ENCODE measurements around the gene HOXB8.

Gene HOXB8

GRCh38 chr17:48601539-48602425, 13.3 kb downstream of the HOXB8 start:
- Histone ChIP-seq H3K27me3 (ENCODE audit: control insufficient read depth, insufficient read depth, low read length) (peaks cover 100% of the 10 kb centered on the region), H3K4me3 (ENCODE audit: low read depth, low read length) (peak overlapping the region; percentile 26), H3K9ac (ENCODE audit: low read depth, low read length) (no peak overlapping the region), H3K36me3 (ENCODE audit: control insufficient read depth, insufficient read depth, low read length) (no peaks in the 10 kb centered on the region), H3K4me1 (ENCODE audit: control insufficient read depth, insufficient read depth, low read length) (no peaks in the 10 kb centered on the region), H3K9me3 (ENCODE audit: control insufficient read depth, insufficient read depth, low read length) (no peaks in the 10 kb centered on the region)

GRCh38 chr17:48601207-48601538, 13.9 kb downstream of the HOXB8 start:
- no peak overlapping the region for H3K9ac ChIP-seq (ENCODE audit: low read depth, low read length)
- peaks cover 100% of the 10 kb centered on the region for H3K27me3 ChIP-seq (ENCODE audit: control insufficient read depth, insufficient read depth, low read length)
- H3K4me3 ChIP-seq (ENCODE audit: low read depth, low read length), result no peak overlapping the region

GRCh38 chr17:48600244-48601098, 14.6 kb downstream of the HOXB8 start:
- Histone ChIP-seq H3K4me3 (ENCODE audit: low read depth, low read length) (peak overlapping the region; percentile 20), H3K4me1 (ENCODE audit: control insufficient read depth, insufficient read depth, low read length) (no peaks in the 10 kb centered on the region), H3K36me3 (ENCODE audit: control insufficient read depth, insufficient read depth, low read length) (no peaks in the 10 kb centered on the region), H3K9me3 (ENCODE audit: control insufficient read depth, insufficient read depth, low read length) (no peaks in the 10 kb centered on the region), H3K27me3 (ENCODE audit: control insufficient read depth, insufficient read depth, low read length) (peaks cover 100% of the 10 kb centered on the region), H3K9ac (ENCODE audit: low read depth, low read length) (no peak overlapping the region)

More at GRCh38 chr17:48601207-48601538, 13.9 kb downstream of the HOXB8 start:
- H3K36me3 ChIP-seq (ENCODE audit: control insufficient read depth, insufficient read depth, low read length), result no peaks in the 10 kb centered on the region
- H3K9me3 ChIP-seq (ENCODE audit: control insufficient read depth, insufficient read depth, low read length), result no peaks in the 10 kb centered on the region
- no peaks in the 10 kb centered on the region for H3K4me1 ChIP-seq (ENCODE audit: control insufficient read depth, insufficient read depth, low read length)

- Histone ChIP-seq H3K9me3 (ENCODE audit: control insufficient read depth, insufficient read depth, low read length) (no peaks in the 10 kb centered on the region), H3K9ac (ENCODE audit: low read depth, low read length) (no peak overlapping the region), H3K27me3 (ENCODE audit: control insufficient read depth, insufficient read depth, low read length) (peaks cover 100% of the 10 kb centered on the region), H3K36me3 (ENCODE audit: control insufficient read depth, insufficient read depth, low read length) (no peaks in the 10 kb centered on the region), H3K4me3 (ENCODE audit: low read depth, low read length) (peak overlapping the region; percentile 20), H3K4me1 (ENCODE audit: control insufficient read depth, insufficient read depth, low read length) (peaks cover 4% of the 10 kb centered on the region)
Measured at GRCh38 chr17:48599354-48599753, 15.7 kb downstream of the HOXB8 start.

- Histone ChIP-seq H3K27me3 (ENCODE audit: control insufficient read depth, insufficient read depth, low read length) (peaks cover 100% of the 10 kb centered on the region), H3K36me3 (ENCODE audit: control insufficient read depth, insufficient read depth, low read length) (no peaks in the 10 kb centered on the region), H3K9ac (ENCODE audit: low read depth, low read length) (no peak overlapping the region), H3K9me3 (ENCODE audit: control insufficient read depth, insufficient read depth, low read length) (no peaks in the 10 kb centered on the region), H3K4me1 (ENCODE audit: control insufficient read depth, insufficient read depth, low read length) (peaks cover 5% of the 10 kb centered on the region), H3K4me3 (ENCODE audit: low read depth, low read length) (peak overlapping the region; percentile 20)
Measured at GRCh38 chr17:48598736-48599135, 16.4 kb downstream of the HOXB8 start.

GRCh38 chr17:48597778-48598631, 17.1 kb downstream of the HOXB8 start:
- Histone ChIP-seq H3K27me3 (ENCODE audit: control insufficient read depth, insufficient read depth, low read length) (peaks cover 100% of the 10 kb centered on the region), H3K4me3 (ENCODE audit: low read depth, low read length) (peak overlapping the region; percentile 20), H3K4me1 (ENCODE audit: control insufficient read depth, insufficient read depth, low read length) (peaks cover 5% of the 10 kb centered on the region), H3K9ac (ENCODE audit: low read depth, low read length) (no peak overlapping the region), H3K36me3 (ENCODE audit: control insufficient read depth, insufficient read depth, low read length) (no peaks in the 10 kb centered on the region), H3K9me3 (ENCODE audit: control insufficient read depth, insufficient read depth, low read length) (no peaks in the 10 kb centered on the region)

GRCh38 chr17:48597528-48597777, 17.6 kb downstream of the HOXB8 start:
- peaks cover 100% of the 10 kb centered on the region for H3K27me3 ChIP-seq (ENCODE audit: control insufficient read depth, insufficient read depth, low read length)
- peak overlapping the region; percentile 37 for H3K4me3 ChIP-seq (ENCODE audit: low read depth, low read length)
- H3K9me3 ChIP-seq (ENCODE audit: control insufficient read depth, insufficient read depth, low read length), result no peaks in the 10 kb centered on the region
- H3K36me3 ChIP-seq (ENCODE audit: control insufficient read depth, insufficient read depth, low read length), result no peaks in the 10 kb centered on the region
- no peak overlapping the region for H3K9ac ChIP-seq (ENCODE audit: low read depth, low read length)
- peaks cover 5% of the 10 kb centered on the region for H3K4me1 ChIP-seq (ENCODE audit: control insufficient read depth, insufficient read depth, low read length)

- Histone ChIP-seq H3K4me3 (ENCODE audit: low read depth, low read length) (peak overlapping the region; percentile 37), H3K9me3 (ENCODE audit: control insufficient read depth, insufficient read depth, low read length) (no peaks in the 10 kb centered on the region), H3K27me3 (ENCODE audit: control insufficient read depth, insufficient read depth, low read length) (peaks cover 100% of the 10 kb centered on the region), H3K4me1 (ENCODE audit: control insufficient read depth, insufficient read depth, low read length) (peaks cover 5% of the 10 kb centered on the region), H3K36me3 (ENCODE audit: control insufficient read depth, insufficient read depth, low read length) (no peaks in the 10 kb centered on the region), H3K9ac (ENCODE audit: low read depth, low read length) (no peak overlapping the region)
Measured at GRCh38 chr17:48596735-48597527, 18.2 kb downstream of the HOXB8 start.

GRCh38 chr17:48596000-48596734, 18.9 kb downstream of the HOXB8 start:
- H3K9ac ChIP-seq (ENCODE audit: low read depth, low read length), result no peak overlapping the region
- H3K36me3 ChIP-seq (ENCODE audit: control insufficient read depth, insufficient read depth, low read length), result no peaks in the 10 kb centered on the region
- peaks cover 5% of the 10 kb centered on the region for H3K4me1 ChIP-seq (ENCODE audit: control insufficient read depth, insufficient read depth, low read length)
- no peaks in the 10 kb centered on the region for H3K9me3 ChIP-seq (ENCODE audit: control insufficient read depth, insufficient read depth, low read length)
- peak overlapping the region; percentile 37 for H3K4me3 ChIP-seq (ENCODE audit: low read depth, low read length)
- peaks cover 100% of the 10 kb centered on the region for H3K27me3 ChIP-seq (ENCODE audit: control insufficient read depth, insufficient read depth, low read length)

GRCh38 chr17:48595278-48595999, 19.7 kb downstream of the HOXB8 start:
- Histone ChIP-seq H3K27me3 (ENCODE audit: control insufficient read depth, insufficient read depth, low read length) (peaks cover 100% of the 10 kb centered on the region), H3K4me3 (ENCODE audit: low read depth, low read length) (peak overlapping the region; percentile 39), H3K9ac (ENCODE audit: low read depth, low read length) (no peak overlapping the region), H3K9me3 (ENCODE audit: control insufficient read depth, insufficient read depth, low read length) (no peaks in the 10 kb centered on the region), H3K4me1 (ENCODE audit: control insufficient read depth, insufficient read depth, low read length) (peaks cover 5% of the 10 kb centered on the region), H3K36me3 (ENCODE audit: control insufficient read depth, insufficient read depth, low read length) (no peaks in the 10 kb centered on the region)

Measured in iPS-15b (cell line).